Endothelial cell of umbilical vein (primary cell): Measurements from ENCODE around the gene TTLL10. TPM values are rescaled to one million over a fixed set of nuclear protein-coding genes. Genes with fewer than 3 reads are reported as not detected.

Experiments
- BruUV-seq: library from RNA; stranded (reverse); fragments of 400-500 nt; replicated peaks from 2 replicates; lab custom pipeline; 2021; lab: Mats Ljungman, UMichigan
- CTCF ChIA-PET: fragments of 300-600, 350-600 bp; sonication (Branson Sonifier 250); formaldehyde crosslinking; loops from one replicate; lab custom pipeline; 2021; ENCODE audit warnings: antibody characterized with exemption, inconsistent platforms; lab: Charles Lee
- POLR2A ChIA-PET: fragments of 300-600, 350-600 bp; sonication (Branson Sonifier 250); formaldehyde crosslinking; loops from one replicate; lab custom pipeline; 2021; ENCODE audit warnings: antibody characterized with exemption, inconsistent platforms; lab: Charles Lee
- DNase-seq: peaks from one replicate; pipeline ENCODE4 v3.0.0-alpha.2; 2011; ENCODE audit warnings: low read depth, low spot score
- FAIRE-seq: peaks from 2 replicates; lab custom pipeline; 2011; peaks lifted over from hg19 to GRCh38; lab: Jason Lieb, UNC
- H2AFZ ChIP-seq: 2 replicates; pipeline ENCODE4 v1.6.0; 2012; ENCODE audit warnings: low read depth, low read length, control low read depth, inconsistent platforms
- H3K27ac ChIP-seq: 2 replicates; pipeline ENCODE4 v1.5.1; 2011; ENCODE audit warnings: low read depth, mild to moderate bottlenecking, control low read depth, low read length, moderate library complexity; ENCODE audit not compliant: insufficient read depth
- H3K27me3 ChIP-seq, 2 experiments: 2 replicates each; pipeline versions ENCODE4 v1.6.0 to v1.6.1; 2011; ENCODE audit warnings: low read length in 2 of 2, mixed read lengths in 1 of 2; ENCODE audit not compliant: control insufficient read depth in 2 of 2, insufficient read depth in 2 of 2
- H3K36me3 ChIP-seq, 2 experiments: 2 replicates in 1 of 2; 3 replicates in 1 of 2; pipeline ENCODE4 v1.5.1; 2011; ENCODE audit warnings: low read length in 2 of 2, mild to moderate bottlenecking in 1 of 2, moderate library complexity in 1 of 2; ENCODE audit not compliant: control insufficient read depth in 2 of 2, insufficient read depth in 2 of 2; ENCODE audit errors: extremely low read depth in 1 of 2
- H3K4me1 ChIP-seq: 3 replicates; pipeline ENCODE4 v1.5.1; 2011; ENCODE audit warnings: mild to moderate bottlenecking, low read length; ENCODE audit not compliant: control insufficient read depth, insufficient read depth; ENCODE audit errors: extremely low read depth
- H3K4me2 ChIP-seq: 2 replicates; pipeline ENCODE4 v1.6.1; 2011; ENCODE audit warnings: low read length, control low read depth, mixed read lengths; ENCODE audit not compliant: insufficient read depth
- H3K4me3 ChIP-seq, 3 experiments: fragments of 200-600 bp in 1 of 3; sonication (generic), shearing (Covaris generic) in 1 of 3; replicated peaks in 1 of 3; 2 replicates each; pipeline ENCODE4 v1.5.1; 2011 to 2016; ENCODE audit warnings: control low read depth in 3 of 3, low read length in 3 of 3, mild to moderate bottlenecking in 2 of 3, inconsistent platforms in 1 of 3, low read depth in 1 of 3, moderate library complexity in 1 of 3; ENCODE audit not compliant: insufficient read depth in 1 of 3
- H3K79me2 ChIP-seq: 2 replicates; pipeline ENCODE4 v1.6.0; 2012; ENCODE audit warnings: low read length, inconsistent platforms; ENCODE audit not compliant: control insufficient read depth, insufficient read depth
- H3K9ac ChIP-seq: replicated peaks from 2 replicates; pipeline ENCODE3; 2011; ENCODE audit warnings: low read length, control low read depth; ENCODE audit not compliant: insufficient read depth; ENCODE audit errors: extremely low read depth
- H3K9me1 ChIP-seq: replicated peaks from 3 replicates; pipeline ENCODE4 v1.6.0; 2011; ENCODE audit warnings: mild to moderate bottlenecking, low read length; ENCODE audit not compliant: control insufficient read depth, insufficient read depth; ENCODE audit errors: extremely low read depth
- H3K9me3 ChIP-seq: replicated peaks from 2 replicates; pipeline ENCODE4 v1.5.1; 2012; ENCODE audit warnings: low read length, inconsistent platforms; ENCODE audit not compliant: control insufficient read depth, insufficient read depth
- H4K20me1 ChIP-seq: replicated peaks from 2 replicates; pipeline ENCODE3; 2011; ENCODE audit warnings: mild to moderate bottlenecking, low read length; ENCODE audit not compliant: control insufficient read depth, insufficient read depth; ENCODE audit errors: extremely low read depth
- EZH2 ChIP-seq: IDR thresholded peaks from 2 replicates; pipeline ENCODE4 v1.6.1; 2012; ENCODE audit warnings: borderline replicate concordance, low read depth, mild to moderate bottlenecking, moderate library complexity, low read length, inconsistent platforms; ENCODE audit not compliant: severe bottlenecking
- FOS ChIP-seq: IDR thresholded peaks from 2 replicates; pipeline ENCODE4 v1.6.1; 2011; ENCODE audit warnings: mild to moderate bottlenecking, low read length, moderate library complexity, borderline replicate concordance; ENCODE audit not compliant: insufficient read depth
- JUN ChIP-seq: IDR thresholded peaks from 2 replicates; pipeline ENCODE4 v1.6.1; 2011; ENCODE audit warnings: borderline replicate concordance, low read depth; ENCODE audit not compliant: insufficient read length, insufficient read depth
- MYC ChIP-seq: IDR thresholded peaks from one replicate; pipeline ENCODE4 v1.6.1; 2011; ENCODE audit warnings: mild to moderate bottlenecking, low read depth, low read length
- POLR2A ChIP-seq: IDR thresholded peaks from 2 replicates; pipeline ENCODE4 v1.6.1; 2012; ENCODE audit warnings: low read depth, mild to moderate bottlenecking, control low read depth, low read length
- POLR2AphosphoS5 ChIP-seq: IDR thresholded peaks from 2 replicates; pipeline ENCODE4 v1.6.1; 2012; ENCODE audit warnings: low read depth, mild to moderate bottlenecking, control low read depth, low read length, moderate library complexity; ENCODE audit not compliant: insufficient read depth
- dilution Hi-C: fragments of 300-500 bp; cut with MboI; formaldehyde crosslinking; loops from one replicate; pipeline ENCODE4 v1.15.0; 2019; ENCODE audit warnings: low sequenced_read_pairs; ENCODE audit not compliant: extremely low pct_ligation_motif_present
- intact Hi-C: fragments of 100-400 bp; cut with micrococcal nuclease; formaldehyde crosslinking; loops from one replicate; pipeline ENCODE4 v1.10.0; 2022
- polyA plus RNA-seq, 4 experiments: library from polyadenylated mRNA; depleted of rRNA in 3 of 4; stranded (reverse) in 3 of 4; unstranded in 1 of 4; fragments of >200 nt; gene quantifications; 2 replicates each; pipeline versions ENCODE4 v1.2.1 to v1.2.3, GENCODE V29; 2011 to 2012; ENCODE audit warnings: missing spikeins in 1 of 4
- total RNA-seq: library from RNA; stranded (reverse); gene quantifications from 2 replicates; pipeline ENCODE4 v1.2.3, GENCODE V29; 2021

TTLL10 gene
- total and polyA plus RNA-seq, 2 donors (not counting 3 experiments of a cell fraction or from before 2014, with no cell fraction given): not detected

- dilution Hi-C loops: no loop called here
- Histone ChIP-seq H3K9me1 (no peaks in the 10 kb centered on the region), H2AFZ (peak overlapping the region; percentile 44), H3K9me3 (no peaks in the 10 kb centered on the region), H3K79me2 (no peaks in the 10 kb centered on the region), H3K4me3 (peak overlapping the region in 1 of 3 experiments; percentile 26), H3K27ac (no peak overlapping the region), H3K4me1 (no peaks in the 10 kb centered on the region), H4K20me1 (no peaks in the 10 kb centered on the region), H3K4me2 (no peak overlapping the region), H3K36me3 (no peaks in the 10 kb centered on the region), H3K9ac (no peak overlapping the region), H3K27me3 (peaks cover 1 to 6% of the 10 kb centered on the region in 2 experiments)
- ChIA-PET POLR2A (interaction anchor here (0.5 kb wide), 1 partner anchor 15 kb away, joined by 3 read pairs; no protein-coding TSS in a partner anchor), CTCF (no interaction called here)
- intact Hi-C loops: no loop called here
- TF ChIP-seq JUN (no peak), POLR2AphosphoS5 (no peak), POLR2A (no peak), FOS (no peak), MYC (no peak), EZH2 (peak; percentile 34)
- BruUV-seq: no TSS peak
- no peak for FAIRE-seq
- peak; percentile 10 for DNase-seq
Observed at GRCh38 chr1:1200876-1201810, 27.5 kb downstream of the TTLL10 start.
